ENCODE results near the gene MMADHC. TPM values are rescaled to one million over a fixed set of nuclear protein-coding genes. Genes with fewer than 3 reads are reported as not detected.

MMADHC gene
- total and polyA plus RNA-seq, 2 of the 4 experiments (the other 2 are of a cell fraction): 62.6 to 112 TPM

- POLR2A ChIA-PET (ENCODE audit: unreplicated experiment): no interaction called here
- Histone ChIP-seq H3K4ac (ENCODE audit: low read depth, low read length) (no peak overlapping the region), H3K9me3 (ENCODE audit: control insufficient read depth, insufficient read depth, low read length) (no peaks in the 10 kb centered on the region), H3K14ac (replicated peaks; ENCODE audit: low read depth, low read length) (no peak overlapping the region), H3K36me3 (ENCODE audit: control insufficient read depth, insufficient read depth, low read length) (no peaks in the 10 kb centered on the region), H3K27me3 (ENCODE audit: control insufficient read depth, insufficient read depth, low read length) (no peaks in the 10 kb centered on the region), H2AK5ac (ENCODE audit: low read depth, low read length) (no peak overlapping the region), H3K79me1 (ENCODE audit: low read depth in 1 of 2, low read length in 2 of 2) (peaks cover 0 to 6% of the 10 kb centered on the region in 2 experiments; a peak in 1 of 4 replicates), H3K23ac (ENCODE audit: low read depth, low read length) (no peak overlapping the region), H4K20me1 (ENCODE audit: insufficient read depth, low read length) (no peaks in the 10 kb centered on the region), H2BK120ac (ENCODE audit: low read depth, low read length) (no peak overlapping the region), H2BK15ac (ENCODE audit: low read depth, low read length) (no peak overlapping the region), H3K18ac (ENCODE audit: low read depth, low read length) (no peak overlapping the region), H3K9ac (ENCODE audit: low read depth, low read length) (no peak overlapping the region), H2BK5ac (ENCODE audit: low read depth, low read length, poor library complexity, severe bottlenecking) (no peak overlapping the region), H3K27ac (ENCODE audit: insufficient read depth, low read length) (no peak overlapping the region), H3K4me2 (ENCODE audit: low read depth, low read length) (no peak overlapping the region), H2BK20ac (ENCODE audit: low read depth, low read length) (no peak overlapping the region), H4K8ac (ENCODE audit: low read depth in 2 of 2, low read length in 2 of 2) (no peak overlapping the region), H3K4me1 (ENCODE audit: control insufficient read depth, insufficient read depth, low read length) (peaks cover 6% of the 10 kb centered on the region; the same call in 1 of the 2 replicates), H2AFZ (replicated peaks; ENCODE audit: low read length, poor library complexity) (no peak overlapping the region), H3K4me3 (ENCODE audit: insufficient read depth, low read depth, low read length) (no peak overlapping the region), H2AK9ac (replicated peaks; ENCODE audit: low read depth, low read length, poor library complexity) (no peak overlapping the region), H3K56ac (ENCODE audit: extremely low read depth, insufficient read depth, low read length) (no peak overlapping the region), H4K91ac (ENCODE audit: insufficient read depth, low read depth, low read length) (no peak overlapping the region), H4K5ac (ENCODE audit: low read depth, low read length) (no peak overlapping the region), H3K9me1 (ENCODE audit: insufficient read depth, low read length) (no peaks in the 10 kb centered on the region; the same call in 1 of the 2 replicates)
- BruUV-seq (replicated peaks): no TSS peak
- in situ Hi-C loops (cut with MboI; ENCODE audit: low sequenced_read_pairs): loop anchor here (10.0 to 25.0 kb wide), 4 partner anchors 1010 to 1843 kb away; no protein-coding TSS in a partner anchor
- TF ChIP-seq RCOR1 (IDR thresholded peaks at IDR 0.05; ENCODE audit: insufficient replicate concordance, low read length) (no peak), FOS (IDR thresholded peaks at IDR 0.05; ENCODE audit: low read depth, low read length) (no peak), MXI1 (IDR thresholded peaks at IDR 0.05; ENCODE audit: borderline replicate concordance, low read depth, low read length) (no peak), RFX5 (IDR thresholded peaks at IDR 0.05; ENCODE audit: low read depth, low read length) (no peak), USF2 (IDR thresholded peaks at IDR 0.05; ENCODE audit: low read depth, low read length) (no peak), BHLHE40 (IDR thresholded peaks at IDR 0.05; ENCODE audit: low read depth, low read length) (no peak)
- CTCF ChIA-PET: interaction anchor here (0.5 to 1.4 kb wide), 2 partner anchors 871 to 1321 kb away, joined by 4 to 5 read pairs; no protein-coding TSS in a partner anchor
- intact Hi-C loops (cut with micrococcal nuclease): loop anchor here (10.0 kb wide), 6 partner anchors 310 to 1460 kb away; no protein-coding TSS in a partner anchor
- dilution Hi-C loops (cut with HindIII; ENCODE audit: low sequenced_read_pairs, unreplicated experiment): no loop called here
- no CpG with 5 or more reads among the region's 2 CpGs for WGBS, 2 experiments (ENCODE audit: extremely low coverage in 2 of 2, insufficient read length in 1 of 2)
- ATAC-seq (ENCODE audit: low read depth): no peak
- no peak for DNase-seq
Measured at GRCh38 chr2:149594411-149594810, 6.8 kb upstream of the MMADHC start.
